Osteocyte (in vitro differentiated cells): ENCODE results near the gene ZNF638. TPM values are rescaled to one million over a fixed set of nuclear protein-coding genes. Genes with fewer than 3 reads are reported as not detected.
A peak's percentile ranks its signal among the peaks of the same experiment; 100 is the strongest.

ENCODE experiments used
- DNase-seq: peaks from one replicate; pipeline ENCODE4 v3.0.0; 2021; ENCODE audit warnings: mixed read lengths; ENCODE audit not compliant: unreplicated experiment; ENCODE audit errors: extremely low spot score
- H3K27ac Mint-ChIP-seq: one replicate; pipeline ENCODE4 v1.8.0; 2021; ENCODE audit warnings: mild to moderate bottlenecking, mixed read lengths; ENCODE audit not compliant: unreplicated experiment
- H3K27me3 Mint-ChIP-seq: one replicate; pipeline ENCODE4 v1.8.0; 2021; ENCODE audit warnings: mixed read lengths; ENCODE audit not compliant: unreplicated experiment
- H3K36me3 Mint-ChIP-seq: one replicate; pipeline ENCODE4 v1.8.0; 2021; ENCODE audit warnings: mixed read lengths; ENCODE audit not compliant: unreplicated experiment
- H3K4me1 Mint-ChIP-seq: one replicate; pipeline ENCODE4 v1.8.0; 2021; ENCODE audit warnings: mixed read lengths; ENCODE audit not compliant: unreplicated experiment
- H3K4me3 Mint-ChIP-seq: one replicate; pipeline ENCODE4 v1.8.0; 2021; ENCODE audit warnings: mild to moderate bottlenecking, moderate library complexity, mixed read lengths; ENCODE audit not compliant: unreplicated experiment
- H3K9me3 Mint-ChIP-seq: one replicate; pipeline ENCODE4 v1.8.0; 2021; ENCODE audit warnings: mixed read lengths; ENCODE audit not compliant: unreplicated experiment
- CTCF ChIP-seq: fragments of 200-600 bp; sonication (generic); IDR thresholded peaks from 2 replicates; pipeline ENCODE4 v1.5.0; 2021; ENCODE audit warnings: antibody characterized with exemption, mild to moderate bottlenecking, moderate library complexity
- total RNA-seq: library from RNA; stranded (reverse); gene quantifications from 2 replicates; pipeline ENCODE4 v1.2.1, GENCODE V29; 2021

ZNF638 gene
- total RNA-seq, 1 donor from 2014 or later: 123 TPM

DNA sequence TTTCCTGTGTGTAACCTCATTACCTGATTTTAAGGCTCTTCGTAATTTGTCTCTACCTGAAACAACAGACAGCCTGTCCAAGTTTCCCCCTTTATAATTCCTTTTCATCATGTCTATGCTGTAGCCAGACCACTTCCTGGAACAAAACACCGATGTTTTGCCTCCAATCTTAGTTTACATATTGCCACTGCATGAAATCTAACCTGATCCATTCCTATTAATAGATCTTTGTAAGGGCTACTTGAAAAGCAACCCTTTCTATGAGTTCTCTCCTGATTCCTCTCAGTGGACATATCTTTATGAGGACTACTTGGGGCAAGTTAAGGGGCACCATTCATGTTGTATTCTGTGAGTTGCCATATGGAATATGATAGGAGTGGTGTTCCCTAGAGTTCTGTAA, 30.9 kb downstream of the ZNF638 start:
- Mint-ChIP-seq H3K27me3 (no peaks in the 10 kb centered on the region), H3K27ac (no peak overlapping the region), H3K9me3 (no peaks in the 10 kb centered on the region), H3K36me3 (peaks cover 53% of the 10 kb centered on the region), H3K4me3 (no peak overlapping the region), H3K4me1 (no peaks in the 10 kb centered on the region)
- no peak for TF ChIP-seq CTCF
- DNase-seq: no peak

- Mint-ChIP-seq H3K4me1 (no peaks in the 10 kb centered on the region), H3K9me3 (no peaks in the 10 kb centered on the region), H3K27ac (no peak overlapping the region), H3K36me3 (peaks cover 34% of the 10 kb centered on the region), H3K27me3 (no peaks in the 10 kb centered on the region), H3K4me3 (no peak overlapping the region)
- DNase-seq: no peak
- TF ChIP-seq CTCF: no peak
Measured at GRCh38 chr2:71370015-71370414, 38.4 kb downstream of the ZNF638 start.

DNA sequence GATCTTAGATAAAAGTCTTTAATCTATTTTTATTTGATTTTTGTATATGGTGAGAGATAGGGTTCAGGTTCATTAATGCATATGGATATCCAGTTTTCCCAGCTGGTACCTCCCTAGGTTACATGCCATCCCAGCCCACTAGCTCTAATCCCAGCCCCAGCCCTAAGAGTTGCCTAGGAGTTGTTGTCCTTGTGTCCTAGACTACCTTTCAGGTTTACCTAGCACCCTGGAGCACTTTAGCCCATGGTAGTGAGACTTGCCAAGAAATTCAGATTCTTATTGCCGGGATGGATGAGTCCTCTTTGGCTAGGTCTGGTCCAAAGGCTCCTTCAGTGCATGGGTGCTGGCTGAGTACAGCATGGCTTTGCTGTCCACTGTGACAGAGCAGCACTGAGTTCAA, 40.5 kb downstream of the ZNF638 start:
- no peak for TF ChIP-seq CTCF
- Mint-ChIP-seq H3K4me3 (no peak overlapping the region), H3K27me3 (no peaks in the 10 kb centered on the region), H3K4me1 (no peaks in the 10 kb centered on the region), H3K36me3 (peaks cover 40% of the 10 kb centered on the region), H3K9me3 (no peaks in the 10 kb centered on the region), H3K27ac (no peak overlapping the region)
- DNase-seq: no peak

DNA sequence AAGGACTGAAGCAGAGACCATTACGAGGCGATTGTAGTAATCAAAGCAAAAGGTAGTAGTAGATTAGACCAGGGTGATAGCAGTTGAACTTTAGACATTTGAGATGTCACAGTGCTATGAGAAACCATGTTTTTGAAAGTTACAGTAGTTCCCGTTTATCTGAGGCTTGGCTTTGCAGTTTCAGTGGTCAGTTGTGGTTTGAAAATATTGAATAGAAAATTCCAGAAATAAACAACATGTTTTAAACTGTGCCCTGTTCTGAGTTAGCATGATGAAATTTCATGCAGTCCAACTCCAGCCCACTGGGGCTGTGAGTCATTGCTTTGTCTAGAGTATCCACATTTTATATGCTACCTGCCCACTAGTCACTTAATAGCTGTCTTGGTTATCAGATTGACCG, 47.5 kb downstream of the ZNF638 start:
- no peak for TF ChIP-seq CTCF

DNA sequence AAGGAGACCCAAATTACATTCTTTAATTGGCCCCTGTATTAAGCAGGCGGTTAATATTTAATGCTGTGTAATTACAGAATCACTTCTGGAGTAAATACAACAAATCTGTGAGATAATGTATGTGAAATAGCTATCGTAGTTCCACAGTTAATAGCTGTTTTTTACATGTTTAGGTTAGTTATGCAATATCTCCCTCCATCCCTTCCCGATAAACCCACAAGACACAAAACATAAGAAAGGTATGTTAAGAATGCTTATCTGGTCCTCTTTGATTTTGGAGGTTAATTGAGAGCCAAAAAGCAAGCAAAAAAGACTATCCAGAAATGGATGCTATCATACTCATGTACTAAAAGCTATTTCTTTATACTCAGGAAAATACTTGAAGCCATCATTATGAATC, 49.1 kb downstream of the ZNF638 start:
- H3K27ac Mint-ChIP-seq: no peak overlapping the region
- no peaks in the 10 kb centered on the region for H3K27me3 Mint-ChIP-seq
- DNase-seq: no peak
- peaks cover 19% of the 10 kb centered on the region for H3K4me1 Mint-ChIP-seq
- H3K9me3 Mint-ChIP-seq: no peaks in the 10 kb centered on the region
- no peak for TF ChIP-seq CTCF
- H3K4me3 Mint-ChIP-seq: no peak overlapping the region
- peaks cover 59% of the 10 kb centered on the region for H3K36me3 Mint-ChIP-seq

More for the DNA sequence above, 47.5 kb downstream of the ZNF638 start:
- H3K27me3 Mint-ChIP-seq: no peaks in the 10 kb centered on the region
- no peaks in the 10 kb centered on the region for H3K9me3 Mint-ChIP-seq
- peaks cover 59% of the 10 kb centered on the region for H3K36me3 Mint-ChIP-seq
- H3K4me1 Mint-ChIP-seq: peaks cover 14% of the 10 kb centered on the region
- no peak overlapping the region for H3K4me3 Mint-ChIP-seq
- peak overlapping the region; percentile 43 for H3K27ac Mint-ChIP-seq
- DNase-seq: no peak
